Activated CD8-positive, alpha-beta T cell treated with anti-CD3 and anti-CD28 coated beads, Interleukin-2, amount 10 ng/mL, durations not matched to agents 7 days and 5 days (primary cell): ENCODE data around the gene CDC34. TPM values are rescaled to one million over a fixed set of nuclear protein-coding genes. Genes with fewer than 3 reads are reported as not detected.
A peak's percentile ranks its signal among the peaks of the same experiment; 100 is the strongest.

Source experiments
- ATAC-seq: fragments of 150-1000 bp; cut with Tn5 transposase; one replicate; pipeline ENCODE4 v1.10.0; 2021; ENCODE audit warnings: moderate library complexity
- CTCF ChIA-PET: fragments of 350-600 bp; sonication (Branson Sonifier 250); formaldehyde crosslinking; loops from one replicate; lab custom pipeline; 2021; ENCODE audit warnings: antibody characterized with exemption; lab: Charles Lee
- POLR2A ChIA-PET: fragments of 350-600 bp; sonication (Branson Sonifier 250); formaldehyde crosslinking; loops from one replicate; lab custom pipeline; 2021; ENCODE audit warnings: antibody characterized with exemption; lab: Charles Lee
- DNase-seq: peaks from one replicate; pipeline ENCODE4 v3.0.0-alpha.2; 2020
- H3K27ac Mint-ChIP-seq: one replicate; pipeline ENCODE4 v1.8.0; 2021; ENCODE audit warnings: mild to moderate bottlenecking, mixed read lengths
- H3K27me3 Mint-ChIP-seq: one replicate; pipeline ENCODE4 v1.8.0; 2021; ENCODE audit warnings: low read depth, mixed read lengths
- H3K36me3 Mint-ChIP-seq: one replicate; pipeline ENCODE4 v1.8.0; 2021; ENCODE audit warnings: low read depth, mixed read lengths
- H3K4me1 Mint-ChIP-seq: one replicate; pipeline ENCODE4 v1.8.0; 2021; ENCODE audit warnings: low read depth, mixed read lengths
- H3K4me3 Mint-ChIP-seq: one replicate; pipeline ENCODE4 v1.8.0; 2021; ENCODE audit warnings: mild to moderate bottlenecking, mixed read lengths
- H3K9me3 Mint-ChIP-seq: one replicate; pipeline ENCODE4 v1.8.0; 2022; ENCODE audit warnings: mixed read lengths; ENCODE audit not compliant: insufficient read depth
- total RNA-seq, 2 experiments: library from RNA; stranded (reverse); gene quantifications; one replicate each; pipeline ENCODE4 v1.2.3, GENCODE V29; 2021

Gene CDC34
- total RNA-seq, 2 experiments from 2014 or later, result 49.0 to 53.0 TPM

DNA sequence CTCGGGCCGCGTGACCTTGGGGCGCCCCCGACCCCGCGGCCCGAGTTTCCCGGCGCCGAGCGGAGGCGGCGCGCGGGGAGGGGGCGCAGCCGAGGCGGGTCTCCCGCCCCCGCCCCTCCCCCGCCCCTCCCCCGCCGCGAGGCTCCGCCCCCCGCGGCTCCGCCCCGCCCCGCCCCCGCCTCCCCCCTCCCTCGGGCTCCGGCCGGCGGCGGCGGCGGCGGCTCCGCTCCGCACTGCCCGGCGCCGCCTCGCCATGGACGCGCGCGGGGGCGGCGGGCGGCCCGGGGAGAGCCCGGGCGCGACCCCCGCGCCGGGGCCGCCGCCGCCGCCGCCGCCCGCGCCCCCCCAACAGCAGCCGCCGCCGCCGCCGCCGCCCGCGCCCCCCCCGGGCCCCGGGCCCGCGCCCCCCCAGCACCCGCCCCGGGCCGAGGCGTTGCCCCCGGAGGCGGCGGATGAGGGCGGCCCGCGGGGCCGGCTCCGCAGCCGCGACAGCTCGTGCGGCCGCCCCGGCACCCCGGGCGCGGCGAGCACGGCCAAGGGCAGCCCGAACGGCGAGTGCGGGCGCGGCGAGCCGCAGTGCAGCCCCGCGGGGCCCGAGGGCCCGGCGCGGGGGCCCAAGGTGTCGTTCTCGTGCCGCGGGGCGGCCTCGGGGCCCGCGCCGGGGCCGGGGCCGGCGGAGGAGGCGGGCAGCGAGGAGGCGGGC lies 58.3 kb downstream of the CDC34 start, which contains the start of gene HCN2:
Gene HCN2, plus strand, starts transcription at position 189 of the 703 bp plus-strand sequence. Its CDS starts 65 bp downstream, at position 254.
- H3K27ac Mint-ChIP-seq, result no peak within 1 kb of the TSS
- ATAC-seq (peak; percentile 2), DNase-seq (no peak)
- H3K36me3 Mint-ChIP-seq, result no peaks in the 10 kb centered on the region
- H3K9me3 Mint-ChIP-seq, result no peaks in the 10 kb centered on the region
- ChIA-PET CTCF (no interaction called here), POLR2A (no interaction called here)
- peaks cover 22% of the 10 kb centered on the region for H3K27me3 Mint-ChIP-seq
- peaks cover 2% of the 10 kb centered on the region for H3K4me1 Mint-ChIP-seq
- H3K4me3 Mint-ChIP-seq, result no peak within 1 kb of the TSS

DNA sequence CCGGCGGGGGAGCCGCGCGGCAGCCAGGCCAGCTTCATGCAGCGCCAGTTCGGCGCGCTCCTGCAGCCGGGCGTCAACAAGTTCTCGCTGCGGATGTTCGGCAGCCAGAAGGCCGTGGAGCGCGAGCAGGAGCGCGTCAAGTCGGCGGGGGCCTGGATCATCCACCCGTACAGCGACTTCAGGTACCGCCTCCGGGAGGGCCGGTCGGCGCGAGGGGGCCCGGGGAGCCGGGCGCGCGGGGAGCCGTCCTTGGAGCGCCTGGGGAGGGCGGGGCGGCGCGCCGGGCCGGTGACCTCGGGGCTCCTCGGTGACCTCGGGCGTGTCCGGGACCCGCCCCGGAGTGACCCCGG lies 58.8 kb downstream of the CDC34 start:
- H3K36me3 Mint-ChIP-seq, result no peaks in the 10 kb centered on the region
- CTCF ChIA-PET, result no interaction called here
- peaks cover 22% of the 10 kb centered on the region for H3K27me3 Mint-ChIP-seq
- peak; percentile 32 for ATAC-seq
- H3K4me1 Mint-ChIP-seq, result peaks cover 2% of the 10 kb centered on the region
- no peak overlapping the region for H3K4me3 Mint-ChIP-seq
- peak; percentile 42 for DNase-seq
- no peak overlapping the region for H3K27ac Mint-ChIP-seq
- POLR2A ChIA-PET, result no interaction called here
- H3K9me3 Mint-ChIP-seq, result no peaks in the 10 kb centered on the region

DNA sequence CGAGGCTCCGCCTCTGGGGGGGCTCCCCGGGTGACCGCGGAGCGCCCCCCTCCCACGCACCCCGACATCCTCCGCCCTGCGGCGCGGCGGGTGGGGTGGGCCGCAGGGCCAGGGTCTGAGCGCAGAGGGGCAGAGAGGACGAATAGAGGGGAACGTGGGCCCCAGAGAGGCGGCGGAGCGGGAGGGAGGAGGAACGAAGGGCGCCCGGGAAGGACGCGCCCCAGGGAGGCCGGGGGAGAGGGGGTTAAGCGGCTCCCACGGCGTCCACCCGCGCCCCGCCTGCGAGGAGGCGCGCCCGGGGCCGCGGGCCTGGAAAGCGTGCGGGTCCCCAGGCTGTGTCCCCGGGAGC lies 59.2 kb downstream of the CDC34 start:
- ChIA-PET CTCF (no interaction called here), POLR2A (no interaction called here)
- Mint-ChIP-seq H3K27ac (no peak overlapping the region), H3K4me1 (peaks cover 2% of the 10 kb centered on the region), H3K36me3 (no peaks in the 10 kb centered on the region), H3K9me3 (no peaks in the 10 kb centered on the region), H3K27me3 (peaks cover 22% of the 10 kb centered on the region), H3K4me3 (no peak overlapping the region)
- ATAC-seq (no peak), DNase-seq (no peak)

DNA sequence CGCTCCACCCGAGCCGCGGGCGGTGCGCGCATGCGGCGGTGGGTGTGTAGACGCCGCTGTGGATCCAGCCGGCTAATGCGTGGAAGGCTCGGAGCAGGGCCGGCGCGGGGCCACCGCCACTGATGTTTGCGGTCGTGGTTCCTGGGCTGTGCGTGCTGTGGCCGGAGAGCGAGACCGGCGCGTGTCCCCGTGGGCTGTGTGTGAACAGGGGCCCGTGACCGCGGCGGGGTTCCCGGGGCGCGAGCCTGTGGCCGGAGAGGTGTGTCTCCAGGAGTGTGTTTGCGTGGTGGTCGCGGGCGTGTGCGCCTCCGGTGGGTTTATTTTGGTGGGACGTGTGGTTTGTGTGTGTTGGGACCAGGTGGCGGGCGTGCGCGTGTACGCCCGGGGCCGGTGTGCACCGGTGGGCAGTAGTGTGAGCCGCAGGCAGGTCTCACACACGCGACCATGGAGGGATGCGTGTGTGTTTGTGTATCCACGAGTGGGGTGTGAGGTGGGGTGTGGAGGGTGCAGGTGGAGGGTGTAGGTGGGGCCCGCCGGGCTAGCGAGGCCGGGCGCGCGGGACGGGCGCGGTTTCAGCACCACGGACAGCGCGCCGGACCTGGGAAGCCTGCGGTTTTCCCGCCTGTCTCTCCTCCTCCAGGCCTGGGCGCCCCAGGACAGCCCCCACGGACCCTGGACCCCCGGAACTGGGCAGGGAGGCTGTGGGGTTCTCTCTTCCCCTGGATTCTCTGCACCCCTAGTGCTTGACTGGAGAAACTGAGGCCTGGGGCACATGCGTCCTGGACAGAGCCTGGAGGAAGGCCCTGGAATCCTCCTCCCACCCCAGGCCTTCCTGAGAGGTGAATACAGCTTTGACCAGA lies 59.8 kb downstream of the CDC34 start:
- Mint-ChIP-seq H3K4me3 (peak overlapping the region; percentile 31), H3K27ac (no peak overlapping the region), H3K27me3 (peaks cover 22% of the 10 kb centered on the region), H3K9me3 (no peaks in the 10 kb centered on the region), H3K4me1 (peaks cover 2% of the 10 kb centered on the region), H3K36me3 (no peaks in the 10 kb centered on the region)
- ChIA-PET CTCF (no interaction called here), POLR2A (no interaction called here)
- DNase-seq, result no peak
- no peak for ATAC-seq

Other genes with a start within 250 kb of the CDC34 start
- not detected for gene PLPP2, start 240.4 kb upstream of the CDC34 start, total RNA-seq
- 10 to 100 TPM; 21.6 to 23.1 TPM for gene MIER2, start 187.0 kb upstream of the CDC34 start, total RNA-seq
- not detected for gene C2CD4C, start 122.6 kb upstream of the CDC34 start, total RNA-seq
- gene SHC2, start 70.7 kb upstream of the CDC34 start, total RNA-seq, result not detected
- under 1 TPM; 0.16 to 0.39 TPM for gene MADCAM1, start 35.3 kb upstream of the CDC34 start, total RNA-seq
- gene TPGS1, start 24.3 kb upstream of the CDC34 start, total RNA-seq, result 10 to 100 TPM; 20.1 to 20.7 TPM
- gene GZMM, start 12.3 kb downstream of the CDC34 start, total RNA-seq, result 10 to 100 TPM; 86.9 to 87.3 TPM
- gene BSG, start 40.8 kb downstream of the CDC34 start, total RNA-seq, result 100 to 1,000 TPM; 207 to 217 TPM
- gene HCN2, start 58.1 kb downstream of the CDC34 start, total RNA-seq, result 1 to 10 TPM in 1 of 2 experiments, under 1 TPM in 1; 0.84 to 1.3 TPM
- 10 to 100 TPM; 50.6 to 51.0 TPM for gene POLRMT, start 101.8 kb downstream of the CDC34 start, total RNA-seq
- not detected for gene FGF22, start 108.1 kb downstream of the CDC34 start, total RNA-seq
- 10 to 100 TPM; 71.3 to 78.4 TPM for gene RNF126, start 131.5 kb downstream of the CDC34 start, total RNA-seq
- gene FSTL3, start 144.6 kb downstream of the CDC34 start, total RNA-seq, result 1 to 10 TPM; 2.2 to 3.0 TPM
- gene PRSS57, start 163.7 kb downstream of the CDC34 start, total RNA-seq, result not detected
- gene PALM, start 177.2 kb downstream of the CDC34 start, total RNA-seq, result not detected
- gene MISP, start 219.4 kb downstream of the CDC34 start, total RNA-seq, result not detected